Measurements from ENCODE around the gene TLE2.

DNA sequence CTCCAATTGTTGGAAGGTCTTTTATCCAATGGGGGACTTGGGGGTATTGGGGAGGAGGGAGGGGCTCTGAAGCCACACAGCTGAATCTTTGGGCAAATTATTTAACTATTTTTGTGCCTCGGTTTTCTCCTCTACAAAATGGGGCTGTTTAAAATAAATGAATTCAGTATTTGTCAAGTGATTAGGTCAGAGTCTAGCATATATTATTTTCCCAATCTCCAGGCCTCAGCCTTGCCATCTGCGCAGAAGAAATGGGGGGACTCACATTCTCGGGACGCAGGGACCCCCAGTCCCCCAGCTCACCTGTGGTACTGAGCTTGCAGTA lies 31.7 kb upstream of the TLE2 start:
- TF ChIP-seq, protein P1, sequence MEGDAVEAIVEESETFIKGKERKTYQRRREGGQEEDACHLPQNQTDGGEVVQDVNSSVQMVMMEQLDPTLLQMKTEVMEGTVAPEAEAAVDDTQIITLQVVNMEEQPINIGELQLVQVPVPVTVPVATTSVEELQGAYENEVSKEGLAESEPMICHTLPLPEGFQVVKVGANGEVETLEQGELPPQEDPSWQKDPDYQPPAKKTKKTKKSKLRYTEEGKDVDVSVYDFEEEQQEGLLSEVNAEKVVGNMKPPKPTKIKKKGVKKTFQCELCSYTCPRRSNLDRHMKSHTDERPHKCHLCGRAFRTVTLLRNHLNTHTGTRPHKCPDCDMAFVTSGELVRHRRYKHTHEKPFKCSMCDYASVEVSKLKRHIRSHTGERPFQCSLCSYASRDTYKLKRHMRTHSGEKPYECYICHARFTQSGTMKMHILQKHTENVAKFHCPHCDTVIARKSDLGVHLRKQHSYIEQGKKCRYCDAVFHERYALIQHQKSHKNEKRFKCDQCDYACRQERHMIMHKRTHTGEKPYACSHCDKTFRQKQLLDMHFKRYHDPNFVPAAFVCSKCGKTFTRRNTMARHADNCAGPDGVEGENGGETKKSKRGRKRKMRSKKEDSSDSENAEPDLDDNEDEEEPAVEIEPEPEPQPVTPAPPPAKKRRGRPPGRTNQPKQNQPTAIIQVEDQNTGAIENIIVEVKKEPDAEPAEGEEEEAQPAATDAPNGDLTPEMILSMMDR (IDR thresholded peaks at IDR 0.05) = no peak
- TF ChIP-seq POLR2AphosphoS5 (IDR thresholded peaks at IDR 0.05) (no peak), POLR2A (IDR thresholded peaks at IDR 0.05) (no peak), EP300 (IDR thresholded peaks at IDR 0.05) (no peak)

All from suprapubic skin (tissue), 4 donors.